H4 (cell line): Measurements from ENCODE around the gene FRMPD1. TPM values are rescaled to one million over a fixed set of nuclear protein-coding genes. Genes with fewer than 3 reads are reported as not detected.

Experiments
- DNase-seq: peaks from one replicate; pipeline ENCODE4 v3.0.0-alpha.2; 2015; ENCODE audit warnings: low spot score
- total RNA-seq: library from RNA; depleted of rRNA; stranded (reverse); fragments of >200 nt; shearing (Covaris generic); gene quantifications from 2 replicates; pipeline ENCODE4 v1.2.3, GENCODE V29; 2014

Gene FRMPD1
- total RNA-seq, 1 experiment from 2014 or later: not detected

DNA sequence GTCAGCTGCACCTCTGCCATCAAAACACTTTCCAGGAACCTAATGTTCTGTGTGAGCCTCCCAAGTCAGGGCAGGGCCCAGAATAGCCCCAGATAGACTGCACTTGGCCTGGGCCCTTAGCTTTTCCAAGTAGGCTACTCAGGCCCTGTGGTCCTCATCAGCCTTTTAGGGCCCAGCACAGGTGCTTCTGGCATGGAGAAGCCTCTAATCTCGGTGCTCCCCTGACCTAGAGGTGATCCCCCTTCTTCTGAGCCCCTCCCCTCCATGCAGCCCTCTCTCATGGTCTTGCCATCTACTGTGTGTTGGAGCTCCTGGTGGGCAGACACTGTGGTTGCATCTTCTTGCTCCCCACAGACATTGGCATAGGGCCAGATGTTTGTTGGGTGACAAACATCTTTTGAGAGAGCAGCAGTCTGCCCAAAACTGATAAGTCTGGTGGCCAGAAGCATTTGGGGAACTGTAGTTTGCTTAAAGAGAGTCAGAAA, 28.1 kb downstream of the FRMPD1 start:
- DNase-seq: no peak

DNA sequence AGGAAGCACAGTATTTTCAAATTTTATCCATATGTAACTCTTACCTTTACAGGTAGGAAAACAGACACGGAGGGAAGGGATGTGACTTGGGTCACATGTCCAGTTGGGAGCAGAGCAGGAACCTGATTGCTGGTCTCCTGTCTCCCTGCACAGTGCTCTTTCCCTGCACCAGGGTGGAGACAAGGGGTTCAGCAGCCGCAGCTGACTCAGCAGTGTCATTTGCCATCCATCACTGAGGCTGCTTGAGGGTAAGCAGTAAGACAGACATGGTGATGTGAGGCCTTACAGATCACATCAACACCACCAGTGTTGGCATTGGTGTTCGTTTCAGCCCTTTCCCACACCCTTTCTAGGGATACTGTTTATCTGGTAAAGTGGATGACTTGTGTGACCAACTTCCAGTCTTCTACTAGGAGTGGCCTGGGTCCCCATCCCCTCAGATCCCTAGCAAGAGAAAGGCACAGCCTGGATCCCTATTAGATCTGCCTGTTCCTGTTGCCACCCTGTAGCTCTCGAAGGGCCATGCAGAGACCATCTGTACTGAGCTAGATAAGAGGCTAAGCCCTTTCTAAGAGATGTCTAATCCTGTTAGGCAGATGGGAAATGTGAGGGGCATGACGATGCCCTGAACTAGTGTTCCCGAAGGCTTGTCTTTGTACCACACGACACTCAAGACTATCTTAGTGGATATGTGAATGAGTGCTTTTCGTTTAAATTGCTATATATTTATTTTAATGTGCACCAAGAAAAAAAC, 29.1 kb downstream of the FRMPD1 start:
- DNase-seq: no peak

DNA sequence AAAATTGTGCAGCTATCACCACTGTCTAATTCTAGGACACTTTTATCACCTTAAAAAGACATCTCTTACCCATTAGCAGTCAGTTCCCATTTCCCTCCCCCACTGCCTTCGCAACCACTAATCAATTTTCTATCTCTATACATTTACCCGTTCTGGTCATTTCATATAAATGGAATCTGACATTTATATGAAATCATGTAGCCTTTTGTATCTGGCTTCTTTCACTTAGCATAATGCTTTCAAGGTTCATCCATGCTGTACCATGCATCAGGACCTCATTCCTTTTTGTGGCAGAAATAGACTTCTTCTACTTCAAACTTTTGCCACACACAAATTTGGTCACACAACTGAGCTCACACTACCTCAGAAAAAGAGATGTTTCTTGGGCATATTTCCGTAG, 32.2 kb downstream of the FRMPD1 start:
- DNase-seq: no peak

DNA sequence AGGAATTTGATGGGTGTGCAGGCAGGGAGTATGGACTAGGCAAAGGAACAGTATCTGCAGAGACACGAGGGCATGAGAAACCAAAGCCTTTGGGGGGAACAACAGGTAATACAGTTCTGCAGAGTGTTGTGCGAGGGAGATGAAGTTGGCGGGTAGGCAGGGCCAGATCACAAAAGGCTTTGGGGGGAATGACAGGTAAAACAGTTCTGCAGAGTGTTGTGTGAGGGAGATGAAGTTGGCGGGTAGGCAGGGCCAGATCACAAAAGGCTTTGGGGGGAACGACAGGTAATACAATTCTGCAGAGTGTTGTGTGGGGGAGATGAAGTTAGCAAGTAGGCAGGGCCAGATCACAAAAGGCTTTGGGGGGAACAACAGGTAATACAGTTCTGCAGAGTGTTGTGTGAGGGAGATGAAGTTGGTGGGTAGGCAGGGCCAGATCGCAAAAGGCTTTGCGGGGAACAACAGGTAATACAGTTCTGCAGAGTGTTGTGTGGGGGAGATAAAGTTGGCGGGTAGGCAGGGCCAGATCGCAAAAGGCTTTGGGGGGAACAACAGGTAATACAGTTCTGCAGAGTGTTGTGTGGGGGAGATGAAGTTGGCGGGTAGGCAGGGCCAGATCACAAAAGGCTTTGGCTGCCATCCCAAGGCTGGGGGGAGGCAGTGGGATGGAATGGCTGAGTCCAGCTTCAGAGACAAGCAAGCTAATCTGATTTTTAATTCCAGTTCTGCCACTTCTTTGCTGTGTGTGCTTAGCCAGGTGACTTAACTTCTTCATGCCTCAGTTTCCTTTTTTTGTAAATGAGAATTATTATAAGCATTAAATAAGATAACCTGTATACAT, 33.0 kb downstream of the FRMPD1 start:
- no peak for DNase-seq

DNA sequence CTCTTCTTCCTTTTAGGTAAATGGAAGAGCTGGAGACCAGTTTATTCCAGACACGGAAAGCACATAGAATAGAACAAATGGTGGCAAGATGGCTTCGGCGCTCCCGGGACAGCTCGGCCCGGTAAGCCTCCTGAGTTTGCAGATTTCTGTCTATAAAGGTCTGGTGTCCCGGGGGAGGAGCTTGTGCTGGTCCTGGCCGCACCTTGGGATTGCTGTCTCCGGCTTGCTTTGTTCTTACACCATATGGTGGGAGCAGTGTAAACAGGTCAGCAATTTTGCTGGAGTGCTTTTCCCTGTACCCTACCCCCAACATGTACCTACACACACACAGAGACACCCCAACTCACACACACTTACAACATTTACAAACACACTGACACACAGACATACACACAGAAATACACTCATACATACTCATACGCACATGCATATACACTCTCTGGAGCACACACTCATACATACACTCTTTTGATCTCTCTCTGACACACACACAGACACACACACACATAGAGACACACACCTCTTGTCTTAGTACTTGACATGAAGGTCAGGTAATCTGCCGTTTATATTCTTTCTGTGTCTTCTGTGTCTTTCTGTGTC, 42.0 kb downstream of the FRMPD1 start:
- DNase-seq: no peak

DNA sequence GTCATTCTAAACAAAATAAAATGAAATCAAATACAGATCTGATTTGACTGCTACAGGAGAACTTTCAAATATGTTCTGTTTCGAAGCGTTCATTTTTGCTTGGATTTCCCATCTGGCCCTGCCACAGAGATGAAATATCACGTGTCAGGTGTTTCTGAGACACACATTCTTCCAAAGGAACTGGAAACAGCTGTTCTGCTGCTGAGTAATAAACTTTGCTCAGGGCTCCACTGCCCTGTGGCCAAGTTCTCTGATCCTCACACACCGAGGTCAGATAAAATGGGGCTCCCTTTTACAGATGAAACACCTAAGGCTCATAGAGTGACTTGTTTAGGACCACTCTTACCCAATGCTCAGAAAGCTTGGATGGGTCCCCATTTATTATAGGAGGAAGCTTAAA, 42.5 kb downstream of the FRMPD1 start:
- no peak for DNase-seq

DNA sequence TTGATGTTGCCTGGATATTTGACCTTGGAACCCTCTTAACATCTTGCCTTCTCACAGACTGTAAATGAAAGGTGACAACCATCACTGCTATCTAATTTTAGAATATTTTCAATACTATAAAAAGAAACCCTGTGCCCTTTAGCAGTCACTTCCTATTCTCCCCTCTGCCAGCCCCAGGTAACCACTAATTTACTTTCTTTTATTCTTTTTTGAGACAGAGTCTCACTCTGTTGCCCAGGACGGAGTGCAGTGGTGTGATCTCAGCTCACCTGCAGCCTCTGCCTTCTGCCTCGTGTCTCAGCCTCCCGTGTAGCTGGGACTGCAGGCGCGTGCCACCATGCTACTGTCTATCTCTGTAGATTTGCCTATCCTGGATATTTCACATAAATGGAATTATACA, 43.6 kb downstream of the FRMPD1 start:
- DNase-seq: no peak

DNA sequence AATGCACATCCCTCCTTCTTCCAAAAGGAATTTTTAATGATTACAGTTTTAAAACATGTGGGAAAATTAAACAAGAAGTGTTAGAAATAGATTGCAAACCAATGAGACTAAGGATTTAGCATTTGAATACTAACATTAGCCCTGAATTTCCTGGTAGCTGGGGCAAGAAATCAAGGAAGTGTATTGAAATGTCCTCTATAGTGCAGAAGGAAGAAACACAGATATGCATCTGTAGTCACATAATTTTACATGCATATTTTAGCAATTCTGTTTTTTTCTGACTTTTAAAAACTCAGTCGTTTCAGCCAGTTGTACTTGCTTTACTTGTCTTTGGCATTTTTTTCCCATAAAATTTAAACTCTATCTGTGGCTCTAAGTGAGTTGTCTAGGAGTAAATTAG, 45.8 kb downstream of the FRMPD1 start:
- DNase-seq: no peak

DNA sequence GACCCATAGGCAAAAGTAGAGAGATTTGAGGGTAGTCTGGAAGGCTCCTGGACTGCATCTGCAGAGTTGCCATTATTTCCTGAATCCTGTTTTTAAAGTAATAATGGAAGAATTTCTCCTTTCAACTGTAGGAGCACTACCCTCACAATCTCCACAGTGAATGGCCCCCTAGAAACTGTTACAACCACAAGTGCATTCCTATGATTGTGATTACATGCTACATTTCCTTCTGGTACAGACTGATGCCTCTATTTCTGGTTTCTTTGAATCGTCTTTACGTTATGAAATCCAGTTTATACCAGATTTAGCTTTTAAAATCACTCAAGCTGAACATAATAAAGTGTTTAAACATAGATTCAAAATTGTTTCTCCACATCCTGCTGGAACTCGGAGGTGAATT, 49.4 kb downstream of the FRMPD1 start:
- no peak for DNase-seq

DNA sequence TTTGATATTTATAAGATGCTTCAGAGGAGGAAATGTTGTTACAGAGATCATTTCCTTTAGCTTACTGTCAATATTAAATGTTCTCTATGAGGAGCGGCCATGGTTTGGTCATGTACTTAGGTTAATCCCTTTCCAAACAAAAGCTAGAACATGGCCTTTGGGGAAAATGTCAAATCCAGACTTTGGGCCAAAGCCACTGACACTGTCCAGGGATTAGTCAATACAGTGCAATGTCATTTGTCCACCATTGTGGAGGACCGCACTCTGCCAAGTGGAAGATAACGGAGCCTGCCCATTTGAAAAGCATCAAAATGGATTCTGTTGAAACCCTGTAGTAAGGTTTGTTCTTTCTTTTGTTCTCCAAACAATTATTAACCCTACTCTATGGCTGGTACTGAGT, 50.1 kb downstream of the FRMPD1 start:
- DNase-seq: no peak

DNA sequence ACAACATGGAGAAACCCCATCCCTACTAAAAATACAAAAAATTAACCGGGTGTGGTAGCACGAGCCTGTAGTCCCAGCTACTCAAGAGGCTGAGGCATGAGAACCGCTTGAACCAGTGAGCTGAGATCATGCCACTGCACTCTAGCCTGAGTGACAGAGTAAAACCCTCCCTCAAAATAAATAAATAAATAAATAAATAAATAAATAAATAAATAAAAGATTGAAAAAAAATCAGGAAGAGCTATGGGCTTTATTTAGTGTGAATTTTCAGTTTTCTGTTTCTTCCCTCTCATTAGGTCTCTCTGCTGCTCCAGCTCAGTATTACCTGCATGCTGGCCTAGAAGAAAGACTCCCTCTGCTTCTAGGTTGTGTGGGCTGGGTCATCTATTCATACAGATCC, 55.0 kb downstream of the FRMPD1 start:
- DNase-seq: no peak

DNA sequence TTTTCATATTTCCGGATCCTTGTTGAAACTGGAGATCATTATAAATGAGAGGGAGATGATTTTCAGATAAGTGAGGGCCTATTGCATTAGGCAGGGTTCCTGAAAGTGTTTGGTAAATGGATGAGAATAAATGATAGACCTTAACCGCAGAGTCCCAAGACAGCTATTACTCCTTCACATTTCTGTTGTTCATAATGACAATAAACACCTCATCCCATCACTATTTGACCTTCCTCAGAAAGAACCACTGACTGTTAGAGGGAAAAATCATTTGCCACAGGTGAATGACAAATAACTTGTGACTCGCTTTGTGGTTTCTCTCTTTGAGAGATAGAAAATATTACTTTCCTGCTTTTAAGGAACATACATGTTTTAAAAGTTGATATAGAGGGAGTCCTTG, 55.5 kb downstream of the FRMPD1 start:
- DNase-seq: no peak

DNA sequence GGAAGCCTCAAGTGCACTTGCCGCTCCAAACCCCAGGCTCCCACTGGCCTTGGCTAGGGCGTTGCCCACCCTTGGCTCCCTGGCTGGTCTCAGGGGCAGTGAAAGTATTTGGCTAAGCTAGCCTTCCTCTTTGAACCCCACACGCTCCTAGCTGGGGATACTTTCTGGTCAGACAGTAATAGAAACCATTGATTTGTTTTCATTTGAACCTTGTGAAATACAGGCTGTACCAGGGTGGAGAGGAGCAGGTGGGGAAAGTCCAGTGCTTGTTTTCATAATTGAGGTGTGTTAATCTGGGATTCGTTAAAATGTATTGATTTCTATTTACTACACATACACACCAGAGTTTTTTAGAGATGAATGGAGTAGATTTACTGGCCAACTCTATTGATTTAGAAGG, 57.0 kb downstream of the FRMPD1 start:
- DNase-seq: no peak

DNA sequence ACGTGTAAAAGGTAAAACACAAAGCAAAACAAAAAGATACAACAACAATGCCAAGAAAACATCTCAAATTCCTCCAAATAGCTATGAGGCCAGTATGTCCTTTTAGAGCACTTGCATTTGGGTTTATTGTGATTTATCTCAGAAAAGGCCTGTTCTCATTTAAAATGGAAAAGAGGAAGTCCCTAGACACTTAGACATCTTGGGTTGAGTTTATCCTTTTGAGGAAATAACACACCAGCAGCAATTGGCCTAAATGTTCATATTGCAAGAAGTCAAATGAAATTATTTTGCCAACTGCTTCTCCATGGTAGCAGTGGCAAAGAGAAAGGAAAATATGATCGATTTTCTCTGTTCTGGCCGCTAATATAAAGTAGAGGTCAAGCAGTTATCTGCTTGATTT, 59.3 kb downstream of the FRMPD1 start:
- no peak for DNase-seq

DNA sequence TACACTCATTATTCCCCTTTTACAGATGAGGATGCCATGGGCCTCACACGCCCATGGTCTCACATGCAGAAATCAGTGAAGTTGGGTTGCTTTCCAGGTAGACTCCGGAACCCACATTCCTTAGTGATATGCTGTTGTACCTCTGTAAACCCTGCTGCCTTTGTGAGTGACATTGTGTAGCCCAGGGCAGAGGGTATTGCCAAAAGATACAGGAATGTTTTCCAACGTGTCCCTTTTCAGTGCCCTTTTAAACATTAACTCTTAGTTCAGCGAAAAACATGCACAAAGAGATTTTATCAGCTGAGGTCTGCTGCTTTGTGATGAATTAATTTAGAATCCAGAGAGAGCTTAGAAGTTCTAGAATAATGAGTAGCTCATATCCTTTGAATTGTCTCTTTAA, 64.5 kb downstream of the FRMPD1 start:
- no peak for DNase-seq

DNA sequence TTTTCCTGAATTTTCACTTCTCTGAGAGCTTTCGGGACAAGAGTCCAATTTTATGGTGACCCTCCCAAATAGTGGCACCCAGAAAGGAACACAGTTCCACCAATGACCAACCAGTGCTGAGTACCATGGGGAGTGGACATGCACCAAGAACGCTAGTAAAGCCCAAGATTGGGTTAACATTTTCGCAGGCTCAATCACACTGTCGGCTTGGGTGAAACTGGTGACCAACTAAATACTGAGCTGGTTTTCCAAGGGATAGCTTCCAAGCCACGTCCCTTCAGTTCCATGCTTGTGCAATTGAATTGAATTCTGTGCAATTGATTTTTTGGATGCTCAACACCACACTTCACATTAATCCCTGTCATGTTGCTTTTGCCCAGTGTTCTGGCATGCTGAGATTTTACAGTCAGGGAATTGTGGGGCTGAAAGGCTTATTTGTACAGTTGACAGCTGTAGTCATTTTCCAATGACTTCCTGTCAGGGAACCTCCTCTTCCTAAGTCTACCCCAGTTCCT, 65.3 kb downstream of the FRMPD1 start:
- no peak for DNase-seq

DNA sequence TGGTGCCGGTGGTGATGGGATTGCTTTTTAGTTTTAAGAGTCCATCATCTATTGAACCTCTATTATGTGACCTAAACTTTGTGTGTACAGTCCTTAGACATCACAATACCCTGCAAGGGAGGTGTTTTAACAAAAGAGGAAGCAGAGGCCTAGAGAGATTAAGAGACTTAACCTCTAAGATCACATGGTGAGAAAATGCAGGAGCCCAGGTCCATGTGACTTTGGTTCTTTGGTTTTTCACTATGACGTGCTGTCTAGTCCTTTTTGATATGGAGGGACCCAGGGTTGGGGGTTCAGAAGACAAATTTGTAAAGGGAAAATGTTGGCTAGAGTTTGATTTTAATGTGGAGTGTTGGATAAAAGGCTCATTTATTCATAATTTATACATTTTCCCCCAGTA, 68.8 kb downstream of the FRMPD1 start:
- no peak for DNase-seq

DNA sequence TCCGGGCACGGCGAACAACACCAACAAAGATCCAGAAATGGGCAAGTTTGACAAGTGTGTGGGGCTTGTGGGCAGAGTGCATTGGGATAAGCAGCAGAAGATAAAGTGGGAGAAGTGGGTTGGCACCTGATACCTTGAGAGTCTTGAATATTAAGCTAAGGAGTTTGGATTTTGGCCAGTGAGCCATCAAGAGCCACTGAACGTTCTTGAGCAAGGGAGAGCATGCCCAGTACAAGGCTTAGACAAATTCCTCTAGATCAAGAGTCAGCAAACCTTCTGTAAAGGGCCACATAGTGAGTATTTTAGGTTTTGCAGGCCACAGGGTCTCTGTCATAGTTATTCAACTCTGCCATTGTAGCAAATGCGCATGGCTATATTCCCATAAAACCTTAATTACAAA, 76.3 kb downstream of the FRMPD1 start:
- no peak for DNase-seq

DNA sequence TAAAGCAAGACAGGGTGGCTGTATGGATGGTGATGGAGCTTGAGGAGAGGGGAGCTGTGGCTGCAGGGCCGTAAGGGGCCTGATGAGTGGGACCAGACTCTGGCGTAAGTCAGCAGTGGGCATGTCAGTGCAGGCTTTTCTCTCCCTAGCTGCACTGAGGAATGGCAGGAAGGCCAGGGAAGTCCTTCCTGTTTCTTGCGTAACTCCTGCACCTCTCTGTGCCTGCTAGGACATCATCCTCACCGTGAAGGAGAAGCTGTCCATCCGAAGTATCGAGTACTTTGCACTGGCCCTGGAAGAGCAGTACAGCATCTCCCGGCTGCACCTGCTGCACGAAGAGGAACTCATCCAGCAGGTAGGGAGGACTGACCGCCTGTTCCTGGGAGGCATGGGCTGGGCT, 78.7 kb downstream of the FRMPD1 start:
- no peak for DNase-seq

DNA sequence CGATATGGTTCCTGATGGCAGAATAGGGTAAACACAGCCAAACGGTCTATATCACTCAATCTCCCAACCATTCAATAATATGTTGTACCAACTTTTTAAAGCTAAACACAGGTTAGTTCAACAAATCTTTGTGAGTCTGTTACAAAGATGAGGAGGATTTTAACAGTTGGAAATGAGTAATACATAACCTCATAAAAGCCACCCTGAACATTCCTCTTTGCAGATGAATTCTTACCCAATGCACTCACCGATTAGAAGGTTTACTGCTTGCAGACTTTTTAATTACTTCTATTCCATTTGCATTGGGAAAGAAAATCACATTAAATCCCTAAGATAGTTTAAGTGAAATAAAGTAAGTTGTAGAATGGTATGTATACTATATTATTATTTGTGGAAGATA, 79.5 kb downstream of the FRMPD1 start:
- DNase-seq: no peak

DNA sequence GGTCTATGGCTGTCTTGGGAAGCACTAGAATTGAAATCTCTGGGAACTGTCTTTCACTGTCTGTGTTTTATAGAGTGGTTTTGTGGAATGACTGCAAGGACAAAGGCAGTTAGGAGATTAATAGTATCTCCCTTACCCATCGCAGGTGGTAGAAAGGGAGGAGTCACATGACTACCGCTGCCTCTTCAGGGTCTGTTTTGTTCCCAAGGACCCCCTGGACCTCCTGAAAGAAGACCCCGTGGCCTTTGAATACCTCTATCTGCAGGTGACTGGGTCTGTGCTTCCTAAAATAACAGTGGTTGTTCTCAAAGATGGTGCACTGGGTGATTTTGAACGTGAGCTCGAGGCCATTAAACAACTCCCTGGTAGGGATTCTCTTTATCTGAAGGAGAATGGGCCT, 80.1 kb downstream of the FRMPD1 start:
- no peak for DNase-seq

DNA sequence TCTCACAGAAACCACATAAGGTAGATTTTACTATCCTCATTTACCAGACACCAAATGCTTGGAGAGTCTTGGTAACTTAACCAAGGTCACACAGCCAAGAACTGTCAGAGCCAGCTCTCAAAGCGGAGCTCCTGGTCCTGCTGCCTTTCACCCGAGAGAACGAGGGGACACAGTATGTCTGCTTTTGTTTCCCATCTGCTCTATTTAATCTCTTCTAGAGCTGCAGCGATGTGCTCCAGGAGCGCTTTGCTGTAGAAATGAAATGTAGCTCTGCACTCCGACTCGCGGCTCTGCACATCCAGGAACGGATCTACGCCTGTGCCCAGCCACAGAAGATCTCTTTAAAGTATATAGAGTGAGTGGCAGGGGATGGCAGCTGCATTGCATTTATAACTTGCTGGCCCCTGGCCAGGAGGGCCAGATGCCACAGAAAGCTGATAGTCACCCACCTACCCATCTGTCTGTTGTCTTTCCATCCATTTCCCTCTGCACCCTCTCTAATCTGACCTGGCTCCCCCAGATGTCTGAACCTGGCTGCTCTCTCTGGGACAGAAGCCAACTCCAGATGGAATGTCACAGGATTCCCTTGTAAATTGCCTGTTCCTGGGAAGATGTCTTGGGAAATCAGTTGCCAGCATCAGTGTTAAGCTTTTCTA, 81.5 kb downstream of the FRMPD1 start:
- DNase-seq: no peak
